Head of caudate nucleus (tissue), 42 donors: ENCODE data around the gene PLA2G4D.

Source experiments
- DNase-seq, 42 donors: peaks; one replicate each; pipeline versions ENCODE4 v3.0.0 to v3.0.0-alpha.2; 2020 to 2021; ENCODE audit warnings: mixed read lengths in 7 of 42
- intact Hi-C: fragments of 100-400 bp; cut with DNase I; formaldehyde crosslinking; loops from one replicate; pipeline ENCODE4 v1.15.0; 2022

PLA2G4D gene

DNA sequence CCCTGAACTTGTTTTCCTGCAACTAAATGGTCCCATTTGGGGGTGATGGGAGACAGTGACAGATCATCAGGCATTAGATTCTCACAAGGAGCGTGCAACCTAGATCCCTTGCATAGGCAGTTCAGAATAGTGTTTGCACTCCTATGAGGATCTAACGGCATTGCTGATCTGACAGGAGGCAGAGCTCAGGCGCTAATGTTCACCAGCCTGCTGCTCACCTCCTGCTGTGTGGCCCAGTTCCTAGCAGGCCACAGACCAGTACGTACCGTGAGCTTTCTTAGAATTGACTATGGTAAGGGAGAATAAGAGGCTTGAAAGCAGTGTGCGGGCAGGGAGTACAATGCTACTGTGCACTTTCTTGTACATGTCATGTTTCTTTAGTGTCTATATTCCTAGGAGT lies 56.0 kb downstream of the PLA2G4D start:
- no peak for DNase-seq
- intact Hi-C loops: no loop called here

DNA sequence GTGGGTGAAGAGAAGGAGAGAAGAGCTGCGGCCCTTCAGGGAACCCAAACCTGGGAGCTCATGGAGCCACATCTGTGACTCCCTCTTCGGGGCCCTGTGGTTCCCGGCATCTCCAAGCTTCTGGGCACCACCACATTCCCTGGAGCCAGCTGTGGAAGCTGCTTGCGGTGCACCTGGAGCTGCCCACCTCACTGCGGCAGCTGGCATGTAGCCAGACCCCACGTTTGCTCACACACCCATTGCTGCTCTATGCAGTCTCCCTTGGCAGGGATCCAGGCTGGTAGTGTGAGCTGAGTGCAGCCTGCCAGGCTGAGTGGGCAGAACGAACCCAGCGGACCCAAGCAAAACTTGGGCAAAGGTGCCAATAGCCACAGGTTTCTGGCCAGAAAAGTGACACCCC lies 56.7 kb downstream of the PLA2G4D start:
- no peak for DNase-seq
- intact Hi-C loops: no loop called here

DNA sequence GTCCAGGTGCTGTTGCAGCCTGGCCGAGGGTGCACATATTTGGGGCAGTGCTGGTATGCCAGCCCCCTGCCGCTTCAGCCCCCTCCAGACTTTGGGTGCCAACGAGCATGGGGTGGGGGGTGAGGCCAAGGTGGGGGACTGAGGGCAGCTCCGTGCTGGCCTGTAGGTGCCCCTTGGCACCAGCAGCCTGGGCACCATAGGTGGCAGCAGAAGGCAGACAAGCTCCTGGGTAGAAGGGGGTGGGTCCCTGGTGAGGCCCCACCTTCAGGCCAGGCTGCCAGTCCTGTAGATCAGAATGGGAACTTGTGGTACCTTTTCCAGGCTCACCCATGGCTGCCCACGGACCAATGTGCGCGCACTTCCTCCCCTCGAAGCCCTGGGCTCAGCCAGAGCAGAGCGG lies 57.4 kb downstream of the PLA2G4D start:
- DNase-seq: no peak
- intact Hi-C loops: no loop called here

DNA sequence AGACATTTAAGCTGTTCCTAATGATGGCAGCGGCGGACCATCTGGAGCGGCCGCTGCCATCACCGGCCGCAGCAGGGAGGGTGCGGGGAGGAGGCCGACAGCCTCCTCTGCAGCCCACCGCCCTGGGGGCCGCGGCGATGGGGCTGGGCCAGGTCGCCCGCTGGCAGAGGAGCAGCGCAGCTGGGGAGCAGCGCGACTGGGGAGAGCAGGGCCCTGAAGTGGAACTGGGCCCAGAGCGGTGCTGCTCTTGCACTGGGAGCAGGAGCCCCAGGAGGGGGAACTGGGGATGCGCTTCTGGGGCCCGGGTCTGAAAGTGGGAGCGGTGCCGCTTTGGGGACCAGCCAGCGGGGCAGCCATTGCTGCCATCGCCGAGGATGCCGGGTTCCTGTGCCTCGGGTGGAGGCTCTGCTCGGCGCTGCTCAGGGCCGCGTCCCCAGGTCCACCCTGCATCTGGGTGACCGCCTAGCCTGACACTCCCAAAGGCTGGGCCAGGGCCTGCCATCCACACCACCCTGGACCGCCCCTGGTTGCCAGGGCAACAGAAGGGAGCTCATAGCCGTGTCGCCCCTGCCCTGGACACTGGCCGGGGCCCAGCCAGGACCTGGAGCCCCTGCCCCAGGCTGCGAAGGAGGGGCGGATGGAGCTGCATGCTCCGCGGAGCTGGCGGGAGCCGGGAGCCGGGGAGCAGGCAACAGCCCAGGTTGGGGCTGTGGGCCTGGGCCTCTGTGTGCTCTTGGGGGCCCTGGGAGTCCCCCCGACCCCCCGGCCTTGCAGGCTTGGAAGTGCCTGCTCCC lies 58.1 kb downstream of the PLA2G4D start:
- DNase-seq: no peak
- intact Hi-C loops: no loop called here

DNA sequence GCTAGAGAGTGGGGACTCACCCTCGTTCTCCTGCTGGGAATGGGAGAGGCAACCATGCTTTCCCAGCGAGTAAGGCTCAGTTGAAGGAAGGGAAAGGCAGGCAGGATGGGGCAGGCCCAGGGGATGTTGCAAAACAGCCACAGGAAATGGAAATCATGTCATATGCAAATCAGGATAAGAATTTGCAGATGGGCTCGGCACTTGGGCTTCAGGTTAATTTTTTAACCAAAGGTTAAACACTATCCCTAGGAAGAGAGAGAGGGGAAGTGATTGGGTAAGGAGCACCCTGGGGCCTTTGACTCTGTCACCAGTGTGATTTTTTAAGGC lies 59.0 kb downstream of the PLA2G4D start:
- intact Hi-C loops: no loop called here

DNA sequence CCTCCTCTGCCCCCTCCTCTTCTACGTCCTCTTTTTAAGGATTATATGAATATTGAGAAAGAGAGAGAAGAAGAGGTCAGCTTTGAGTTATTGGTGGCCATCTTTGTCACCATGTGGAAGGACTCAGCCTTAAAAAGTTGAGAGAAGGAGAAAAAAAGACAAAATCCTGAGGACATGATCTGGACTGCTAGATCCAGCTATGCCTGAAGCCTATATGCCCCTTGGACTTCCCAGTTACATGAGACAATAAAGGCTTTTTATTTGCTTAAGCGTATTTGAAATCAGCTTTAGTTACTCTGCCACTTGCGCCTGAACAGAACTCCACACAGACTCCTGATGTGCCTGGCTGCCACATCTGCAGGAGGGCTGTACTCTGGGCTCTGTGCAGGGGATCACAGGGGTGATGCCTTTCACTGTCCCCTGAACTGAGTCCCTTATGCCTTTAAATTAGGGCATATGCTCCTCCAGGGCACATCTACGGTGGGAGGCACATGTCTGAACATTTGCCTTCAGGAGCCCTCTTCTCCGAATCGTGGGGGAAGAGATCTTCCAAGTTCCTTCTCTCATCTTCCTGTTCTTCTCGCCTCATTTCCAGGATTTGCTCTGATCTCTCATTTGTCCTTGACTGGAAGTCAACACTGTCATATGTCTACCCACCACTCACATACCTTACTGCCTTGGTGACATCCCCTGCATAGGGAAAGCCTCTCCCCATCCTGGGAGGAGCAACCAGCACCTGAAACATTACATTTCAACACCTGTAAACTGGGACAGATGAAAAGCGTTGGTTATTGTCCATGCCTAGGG lies 59.5 kb downstream of the PLA2G4D start:
- no peak for DNase-seq
- intact Hi-C loops: no loop called here

More for the DNA sequence above, 59.0 kb downstream of the PLA2G4D start:
- DNase-seq: no peak

DNA sequence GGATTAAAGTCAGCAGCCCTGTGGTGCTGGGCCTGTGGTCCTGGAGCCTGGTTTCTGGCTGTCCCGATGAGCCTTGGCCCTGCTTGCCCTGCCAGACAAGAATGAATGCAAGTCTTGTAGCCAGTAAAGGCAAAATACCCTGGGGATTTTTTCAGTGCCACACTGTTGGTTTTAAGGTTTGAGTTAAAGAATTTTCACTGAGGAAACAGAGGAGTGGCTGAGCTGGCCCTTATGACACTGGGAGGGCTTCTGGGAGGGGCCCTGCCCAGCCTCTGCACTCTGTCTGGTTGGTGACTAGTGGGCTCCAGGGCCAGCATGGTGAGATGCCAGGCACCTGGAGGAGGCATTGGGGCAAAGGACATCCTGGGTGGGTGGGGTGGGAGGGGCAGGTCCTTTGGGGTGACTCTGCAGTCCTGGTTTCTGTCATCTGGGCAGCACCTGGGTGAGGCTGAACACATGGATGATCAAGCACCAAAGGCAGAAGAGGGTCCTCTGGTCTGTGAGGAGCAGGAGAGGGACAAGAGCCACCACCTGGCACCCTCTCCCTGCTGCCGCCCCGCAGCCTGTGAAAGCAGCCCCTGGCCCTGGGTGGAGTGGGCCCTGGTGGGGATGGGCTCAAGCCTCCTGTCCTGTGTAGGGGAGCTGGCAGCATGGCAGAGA lies 61.0 kb downstream of the PLA2G4D start:
- intact Hi-C loops: no loop called here
- no peak for DNase-seq

DNA sequence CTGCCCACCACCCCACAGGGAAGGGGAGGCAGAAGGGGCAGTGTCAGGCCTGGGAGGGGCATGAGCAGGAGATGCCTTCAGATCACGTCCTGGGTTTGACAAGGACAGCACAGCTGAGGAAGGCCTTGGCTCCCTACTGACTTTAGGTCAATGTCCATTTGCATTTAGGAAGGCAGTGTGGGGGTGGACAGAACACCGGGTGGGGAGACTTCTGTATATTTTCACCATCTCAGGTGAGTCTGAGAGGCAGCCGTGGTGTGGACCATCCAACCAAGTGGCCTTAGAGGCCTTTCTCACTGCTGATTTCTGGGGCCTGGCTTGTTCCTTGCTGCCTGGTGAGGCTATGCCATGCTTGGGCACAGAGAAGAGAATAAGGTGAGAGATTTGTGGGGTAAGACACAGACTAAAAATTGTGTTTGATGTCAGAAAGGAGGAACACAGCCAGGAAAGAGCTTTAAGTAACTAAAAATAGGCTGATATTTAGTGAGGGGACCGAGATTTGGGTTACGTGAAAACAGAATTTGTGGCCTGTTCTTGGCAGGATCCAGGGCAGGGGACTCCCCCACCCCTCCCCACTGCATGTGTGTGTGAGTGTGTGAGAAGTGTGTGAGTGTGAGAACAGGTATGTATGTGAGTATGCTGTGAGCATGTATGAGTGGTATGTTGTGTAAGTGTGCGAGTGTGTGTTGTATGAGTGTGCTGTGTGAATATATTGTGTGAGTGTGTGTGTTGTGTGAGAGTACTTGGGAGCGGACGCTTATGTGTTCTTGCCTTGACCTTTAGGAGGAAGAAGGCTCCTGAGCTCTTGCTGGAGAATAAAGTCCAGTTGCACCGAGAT lies 61.8 kb downstream of the PLA2G4D start:
- intact Hi-C loops: no loop called here
- no peak for DNase-seq

DNA sequence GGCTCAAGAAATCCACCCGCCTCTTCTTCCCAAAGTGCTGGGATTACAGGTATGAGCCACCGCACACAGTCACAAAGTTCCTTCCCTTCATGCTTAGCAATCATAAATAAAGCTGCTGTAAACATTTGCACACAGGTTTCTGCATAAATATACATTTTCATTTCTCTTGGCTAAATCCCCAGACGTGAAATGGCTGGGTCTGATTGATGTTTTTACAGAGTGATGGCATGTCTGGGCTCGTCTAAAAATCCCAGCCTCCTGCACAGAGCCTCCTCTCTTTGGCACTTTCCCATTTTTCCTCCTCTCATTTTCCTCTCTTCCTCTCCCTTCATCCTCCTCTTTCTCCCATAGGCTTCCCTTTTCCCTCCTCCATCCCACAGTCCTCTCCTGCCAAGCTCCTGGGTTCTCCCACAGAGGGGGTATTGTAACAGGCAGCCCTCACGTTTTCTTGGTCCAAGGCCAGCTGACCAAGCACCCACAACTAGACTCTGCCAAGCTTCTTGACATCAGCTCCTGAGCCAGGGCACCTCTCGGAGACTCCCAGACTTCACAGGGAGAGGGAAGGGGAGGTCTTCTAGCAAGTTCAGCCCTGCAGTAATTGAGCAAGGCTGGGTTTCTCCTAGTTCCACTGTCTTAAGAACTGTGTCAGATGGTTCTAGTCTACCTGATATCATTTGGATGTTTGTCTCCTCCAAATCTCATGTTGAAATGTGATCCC lies 63.0 kb downstream of the PLA2G4D start:
- peak in 1 of 42 donors; percentile 18 for DNase-seq
- intact Hi-C loops: no loop called here

DNA sequence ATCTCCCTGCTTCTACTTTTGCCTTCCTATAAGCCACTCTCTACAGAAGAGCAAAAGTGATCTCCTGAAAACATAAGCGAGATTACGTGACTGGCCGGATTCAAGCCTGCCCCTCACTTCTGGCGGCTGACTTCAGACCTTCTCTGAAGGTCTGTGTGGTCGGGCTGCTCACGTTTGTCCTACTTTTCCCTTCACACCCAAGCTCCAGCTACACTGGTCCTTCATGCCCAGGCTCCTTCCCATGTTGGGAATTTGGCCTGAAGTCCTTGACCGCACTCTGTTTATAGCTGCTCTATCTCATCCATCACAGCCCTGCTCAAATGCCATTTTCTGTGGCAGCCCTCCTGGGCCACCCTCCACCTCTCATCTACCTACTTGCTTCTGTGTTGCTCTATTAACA lies 66.8 kb downstream of the PLA2G4D start:
- intact Hi-C loops: no loop called here
- DNase-seq: no peak

DNA sequence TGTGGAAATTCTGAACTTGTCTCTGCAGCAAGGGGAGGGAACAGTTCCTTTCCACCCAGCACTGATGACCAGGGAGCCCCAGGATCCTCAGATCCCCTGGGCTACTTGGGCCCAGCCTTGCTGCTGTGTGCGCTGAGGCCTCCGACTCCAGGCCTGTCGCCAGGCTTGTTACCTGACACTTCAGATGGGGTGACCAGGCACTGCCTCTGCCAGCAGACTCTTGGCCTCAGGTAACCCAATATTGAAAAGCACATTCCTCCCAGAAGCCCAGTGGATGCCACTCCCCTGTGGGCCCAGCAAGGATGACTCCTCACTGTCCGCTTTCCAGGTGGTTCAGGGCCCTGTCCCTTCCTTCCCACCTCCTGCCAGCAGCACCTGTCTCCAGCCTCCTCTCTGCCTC lies 70.1 kb downstream of the PLA2G4D start:
- DNase-seq: no peak
- intact Hi-C loops: no loop called here

DNA sequence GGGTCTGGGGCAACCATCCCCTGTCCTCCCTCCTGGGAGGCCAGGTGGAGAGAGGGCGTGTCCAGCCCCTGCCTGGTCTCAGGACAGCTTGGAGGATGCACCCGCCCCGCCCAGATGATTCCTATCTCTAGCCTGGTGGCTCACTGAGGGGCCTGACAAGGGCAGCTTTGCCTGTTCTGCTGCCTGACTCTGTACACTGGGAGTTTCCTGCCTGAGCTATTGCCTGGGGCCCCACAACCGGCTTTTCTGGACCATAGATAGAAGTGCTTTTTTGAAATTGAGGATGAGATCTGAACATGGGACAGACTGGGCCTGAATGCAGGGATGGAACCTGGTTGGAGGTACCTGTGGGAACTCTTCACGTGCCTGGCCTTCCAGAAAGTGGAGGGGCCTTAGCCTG lies 72.8 kb downstream of the PLA2G4D start:
- intact Hi-C loops: no loop called here
- no peak for DNase-seq

DNA sequence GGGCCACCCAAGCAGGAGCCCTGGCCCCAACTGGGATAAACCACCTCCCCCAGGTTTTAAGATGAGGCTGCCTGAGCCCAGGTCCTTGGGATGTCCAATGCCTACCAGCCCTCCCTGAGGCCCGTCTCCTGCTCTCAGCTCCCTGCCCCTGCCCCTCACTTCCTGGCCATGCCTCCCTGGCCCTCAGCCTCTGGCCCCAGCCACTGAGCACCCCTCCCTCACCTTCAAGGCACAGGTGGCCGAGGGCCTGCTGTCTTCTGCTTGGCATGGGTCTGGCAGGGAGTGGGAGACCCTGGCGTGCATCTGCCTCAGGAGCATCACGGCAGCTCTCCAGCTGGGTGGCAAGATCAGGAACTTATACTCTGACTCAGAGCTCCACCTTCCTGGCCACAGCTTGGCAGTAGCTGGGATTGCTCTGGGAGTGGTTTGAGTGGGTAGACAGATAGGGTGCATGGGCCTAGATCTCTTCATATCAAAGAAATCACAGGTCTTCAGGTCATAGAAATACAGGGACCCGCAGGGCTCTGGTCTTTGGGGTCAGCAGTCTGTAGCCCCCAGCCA lies 73.6 kb downstream of the PLA2G4D start, which contains the start of gene PLA2G4E:
Gene PLA2G4E (minus strand): TSS at position 330 of the 561 bp plus-strand sequence. CDS start 12 bp downstream, at position 318.
- intact Hi-C loops: no loop called here

DNA sequence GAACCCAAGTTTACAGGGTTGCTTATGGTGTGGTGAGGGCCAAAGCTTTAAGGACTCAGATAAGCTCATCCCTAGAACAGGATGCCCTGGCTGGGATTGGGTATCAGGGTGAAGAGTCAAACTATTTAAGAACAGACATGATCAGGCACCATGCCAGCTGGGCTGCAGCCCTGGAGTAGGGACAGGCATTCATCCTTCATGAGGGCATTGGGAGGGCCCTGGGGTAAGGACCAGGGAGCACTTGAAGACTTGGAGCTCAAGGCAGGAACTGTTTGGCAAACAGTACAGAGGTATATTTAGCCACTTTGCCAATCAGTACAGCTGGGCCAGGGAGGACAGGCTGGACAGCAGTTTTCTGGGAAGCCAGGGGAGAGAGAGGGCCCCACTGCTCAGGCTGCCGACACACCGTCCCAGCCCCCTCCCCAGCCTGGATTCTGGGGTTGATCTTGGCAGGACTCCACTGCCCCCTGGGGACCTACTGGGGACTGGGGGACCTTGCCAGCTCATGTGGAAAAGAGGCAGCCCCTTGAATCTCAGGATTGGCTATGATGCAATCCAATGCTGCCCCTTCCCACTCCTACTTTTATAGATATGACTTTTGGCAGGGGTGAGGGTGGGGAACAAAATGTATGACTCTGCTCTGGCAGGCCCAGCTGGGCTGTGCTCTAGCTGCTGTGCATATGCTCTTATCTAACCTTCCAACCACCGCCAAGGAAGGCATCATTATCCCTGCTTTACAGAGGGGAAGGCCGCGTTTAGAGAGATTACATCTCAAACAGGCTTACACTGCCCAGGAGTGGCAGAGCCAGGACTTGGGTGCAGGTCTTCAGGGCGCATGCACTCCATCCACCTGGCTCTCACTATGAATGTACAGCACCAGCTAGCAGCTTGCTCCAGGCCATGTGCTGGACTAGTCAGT lies 75.8 kb downstream of the PLA2G4D start:
- DNase-seq: no peak
- intact Hi-C loops: no loop called here

More for the DNA sequence above, 73.6 kb downstream of the PLA2G4D start, which contains the start of gene PLA2G4E:
- peak in 1 of 42 donors; percentile 20 for DNase-seq
